Liver (tissue), 9 donors: ENCODE data around the gene GPATCH8. TPM values are rescaled to one million over a fixed set of nuclear protein-coding genes. Genes with fewer than 3 reads are reported as not detected.

Experiments
- DNase-seq: peaks from one replicate; pipeline ENCODE4 v3.0.0-alpha.2; 2017; ENCODE audit warnings: low spot score
- H3K27ac ChIP-seq, 2 donors: one replicate each; pipeline ENCODE4 v1.7.0; 2013; ENCODE audit warnings: inconsistent platforms in 2 of 2, low read length in 2 of 2, control low read depth in 1 of 2, low read depth in 1 of 2, mild to moderate bottlenecking in 1 of 2
- H3K27me3 ChIP-seq, 4 donors: one replicate each; pipeline versions ENCODE4 v1.6.1 to v1.7.0; 2013; ENCODE audit warnings: low read length in 3 of 4, inconsistent platforms in 1 of 4, mild to moderate bottlenecking in 1 of 4, moderate library complexity in 1 of 4; ENCODE audit not compliant: control insufficient read depth in 4 of 4, insufficient read depth in 4 of 4
- H3K36me3 ChIP-seq, 4 donors: one replicate each; pipeline versions ENCODE4 v1.6.1 to v1.7.0; 2013; ENCODE audit warnings: low read length in 3 of 4, mild to moderate bottlenecking in 3 of 4, low read depth in 1 of 4, moderate library complexity in 1 of 4; ENCODE audit not compliant: control insufficient read depth in 4 of 4, insufficient read depth in 3 of 4
- H3K4me1 ChIP-seq, 4 donors: one replicate each; pipeline versions ENCODE4 v1.6.1 to v1.7.0; 2013; ENCODE audit warnings: low read length in 3 of 4, mild to moderate bottlenecking in 3 of 4, moderate library complexity in 1 of 4; ENCODE audit not compliant: control insufficient read depth in 4 of 4, insufficient read depth in 4 of 4
- H3K4me3 ChIP-seq, 3 donors: one replicate each; pipeline versions ENCODE4 v1.6.1 to v1.7.0; 2013; ENCODE audit warnings: low read length in 3 of 3, control low read depth in 1 of 3, low read depth in 1 of 3, mild to moderate bottlenecking in 1 of 3
- H3K9ac ChIP-seq, 2 donors: one replicate each; pipeline ENCODE4 v1.7.0; 2013; ENCODE audit warnings: low read length in 2 of 2, mild to moderate bottlenecking in 2 of 2, moderate library complexity in 2 of 2, control low read depth in 1 of 2, low read depth in 1 of 2
- H3K9me3 ChIP-seq, 4 donors: one replicate each; pipeline versions ENCODE4 v1.6.1 to v1.7.0; 2013; ENCODE audit warnings: low read length in 3 of 4; ENCODE audit not compliant: control insufficient read depth in 4 of 4
- ATF3 ChIP-seq: IDR thresholded peaks from 2 replicates; pipeline ENCODE4 v1.6.1; 2016; ENCODE audit warnings: antibody characterized with exemption
- CTCF ChIP-seq: fragments of 150-350 bp; IDR thresholded peaks from 2 replicates; pipeline ENCODE4 v1.5.1; 2017; ENCODE audit warnings: improper control_type of control experiment, low read depth, low read length; ENCODE audit not compliant: missing input control
- EGR1 ChIP-seq, 2 donors: IDR thresholded peaks; 2 replicates each; pipeline ENCODE4 v1.6.1; 2016 to 2018; ENCODE audit warnings: antibody characterized with exemption in 2 of 2, low read depth in 2 of 2
- FOXA1 ChIP-seq: IDR thresholded peaks from 2 replicates; pipeline ENCODE4 v1.6.1; 2016; ENCODE audit warnings: antibody characterized with exemption
- FOXA2 ChIP-seq: IDR thresholded peaks from 2 replicates; pipeline ENCODE4 v1.6.1; 2016; ENCODE audit warnings: antibody characterized with exemption
- GABPA ChIP-seq, 2 donors: IDR thresholded peaks in 1 of 2; conservative IDR thresholded peaks in 1 of 2; 2 replicates each; pipeline ENCODE4 v1.6.1; 2016; ENCODE audit warnings: antibody characterized with exemption in 2 of 2, mild to moderate bottlenecking in 1 of 2, moderate library complexity in 1 of 2
- HNF4A ChIP-seq, 2 donors: conservative IDR thresholded peaks; 2 replicates each; pipeline ENCODE4 v1.6.1; 2016; ENCODE audit warnings: antibody characterized with exemption in 2 of 2, mild to moderate bottlenecking in 2 of 2
- HNF4G ChIP-seq: IDR thresholded peaks from 2 replicates; pipeline ENCODE4 v1.6.1; 2016; ENCODE audit warnings: antibody characterized with exemption
- JUND ChIP-seq, 2 donors: IDR thresholded peaks; 2 replicates each; pipeline ENCODE4 v1.6.1; 2016; ENCODE audit warnings: antibody characterized with exemption in 2 of 2
- MAX ChIP-seq: IDR thresholded peaks from 2 replicates; pipeline ENCODE4 v1.6.1; 2016; ENCODE audit warnings: antibody characterized with exemption
- NR2F2 ChIP-seq: IDR thresholded peaks from 2 replicates; pipeline ENCODE4 v1.6.1; 2016; ENCODE audit warnings: antibody characterized with exemption
- RAD21 ChIP-seq, 2 donors: IDR thresholded peaks; 2 replicates each; pipeline ENCODE4 v1.6.1; 2016; ENCODE audit warnings: antibody characterized with exemption in 2 of 2, mild to moderate bottlenecking in 2 of 2
- REST ChIP-seq: IDR thresholded peaks from 2 replicates; pipeline ENCODE4 v1.6.1; 2016; ENCODE audit warnings: antibody characterized with exemption, mild to moderate bottlenecking
- RXRA ChIP-seq, 2 donors: IDR thresholded peaks; 2 replicates each; pipeline ENCODE4 v1.6.1; 2017 to 2018; ENCODE audit warnings: antibody characterized with exemption in 2 of 2, mild to moderate bottlenecking in 1 of 2
- SP1 ChIP-seq: IDR thresholded peaks from 2 replicates; pipeline ENCODE4 v1.6.1; 2018; ENCODE audit warnings: antibody characterized with exemption, mild to moderate bottlenecking
- TAF1 ChIP-seq: conservative IDR thresholded peaks from 2 replicates; pipeline ENCODE4 v1.6.1; 2016; ENCODE audit warnings: antibody characterized with exemption, mild to moderate bottlenecking
- YY1 ChIP-seq: IDR thresholded peaks from 2 replicates; pipeline ENCODE4 v1.6.1; 2016; ENCODE audit warnings: antibody characterized with exemption, mild to moderate bottlenecking
- ZBTB33 ChIP-seq: IDR thresholded peaks from 2 replicates; pipeline ENCODE4 v1.6.1; 2016; ENCODE audit warnings: antibody characterized with exemption
- WGBS: extraction: QIAGEN DNeasy Blood & Tissue Kit; methylation state at CpG from one replicate; pipeline ENCODE4 v1.1.7; 2013; 5-methylcytosine and 5-hydroxymethylcytosine counted together
- polyA plus RNA-seq, 2 donors: library from polyadenylated mRNA; stranded (reverse) in 1 of 2; unstranded in 1 of 2; fragments of 200-250 nt in 1 of 2; fragments of >200 nt in 1 of 2; fragmentation: Nextera tagmentation in 1 of 2; extraction: Ambion mirVana in 1 of 2; gene quantifications; one replicate each; pipeline versions ENCODE4 v1.2.1 to v1.2.3, GENCODE V29; 2013 to 2015
- total RNA-seq, 2 donors: library from RNA; depleted of rRNA; stranded (reverse); fragments of >200 nt; gene quantifications; one replicate each; pipeline ENCODE4 v1.2.3, GENCODE V29; 2014
- donor health status: healthy.
- donor health status: healthy.
- donor health status: healthy.
- donor health status: healthy.
- donor health status: healthy.

The GPATCH8 gene
- total and polyA plus RNA-seq, 4 donors = 4.2 to 21.8 (median 9.9) TPM

GRCh38 chr17:44489581-44489980, 13.6 kb downstream of the GPATCH8 start:
- no peaks in the 10 kb centered on the region for H3K27me3 ChIP-seq
- peaks cover 0 to 2% (median 0%) of the 10 kb centered on the region in 4 donors for H3K36me3 ChIP-seq
- no peak overlapping the region for H3K4me3 ChIP-seq
- no peak for TF ChIP-seq ATF3
- no peak for TF ChIP-seq EGR1 (IDR thresholded peaks at IDR 0.05; ENCODE audit: low read depth in 2 of 2)
- no peak for TF ChIP-seq TAF1
- TF ChIP-seq FOXA2 = no peak
- no peak for TF ChIP-seq HNF4G
- no peak for TF ChIP-seq SP1
- no peak for TF ChIP-seq RAD21 (IDR thresholded peaks at IDR 0.05)
- no peak for TF ChIP-seq HNF4A (conservative IDR thresholded peaks at IDR 0.05)
- no peak for TF ChIP-seq FOXA1
- no peak for TF ChIP-seq ZBTB33
- TF ChIP-seq JUND (IDR thresholded peaks at IDR 0.05) = no peak
- no peak for TF ChIP-seq REST
- no peak for TF ChIP-seq NR2F2
- TF ChIP-seq MAX = no peak
- no peak for TF ChIP-seq GABPA (IDR thresholded peaks at IDR 0.05 in 1 of 2, conservative IDR thresholded peaks at IDR 0.05 in 1 of 2)
- TF ChIP-seq CTCF = no peak
- no peak for TF ChIP-seq RXRA (IDR thresholded peaks at IDR 0.05)
- no peak for TF ChIP-seq YY1
- H3K4me1 ChIP-seq = peaks cover 0 to 3% (median under 1%) of the 10 kb centered on the region in 4 donors
- H3K9ac ChIP-seq = no peak overlapping the region
- no peaks in the 10 kb centered on the region for H3K9me3 ChIP-seq
- 96% methylated on average over 6 of the region's 6 CpGs for WGBS
- no peak for DNase-seq
- no peak overlapping the region for H3K27ac ChIP-seq

- TF ChIP-seq RAD21 (IDR thresholded peaks at IDR 0.05) = no peak
- TF ChIP-seq CTCF = no peak
- no peak for TF ChIP-seq ATF3
- Histone ChIP-seq H3K9ac (no peak overlapping the region), H3K27me3 (no peaks in the 10 kb centered on the region), H3K9me3 (no peaks in the 10 kb centered on the region), H3K4me3 (no peak overlapping the region), H3K27ac (no peak overlapping the region), H3K4me1 (no peaks in the 10 kb centered on the region), H3K36me3 (peaks cover 0 to 2% (median 0%) of the 10 kb centered on the region in 4 donors)
- WGBS = 95% methylated on average over 2 of the region's 2 CpGs
- no peak for DNase-seq
These were observed 16.0 kb downstream of the GPATCH8 start for GRCh38 chr17:44487170-44487569.
